Upper lobe of left lung (tissue), 6 donors: ENCODE data around the gene MARCKS. TPM values are rescaled to one million over a fixed set of nuclear protein-coding genes. Genes with fewer than 3 reads are reported as not detected.
A peak's percentile ranks its signal among the peaks of the same experiment; 100 is the strongest.

ENCODE experiments used
- ATAC-seq, 2 donors: fragments of 200-7000 bp; cut with Tn5 transposase; one replicate each; pipeline ENCODE4 v1.9.1; 2022; ENCODE audit warnings: mild to moderate bottlenecking in 2 of 2, moderate library complexity in 2 of 2; ENCODE audit not compliant: low FRiP score in 2 of 2
- DNase-seq, 2 donors: peaks; one replicate each; pipeline ENCODE4 v3.0.0-alpha.2; 2019 to 2020
- H3K27ac ChIP-seq, 4 donors: fragments of 200-600 bp; sonication (generic); one replicate each; pipeline ENCODE4 v1.5.1; 2016 to 2019
- H3K27me3 ChIP-seq, 4 donors: fragments of 200-600 bp; sonication (generic); one replicate each; pipeline ENCODE4 v1.5.1; 2017 to 2019
- H3K36me3 ChIP-seq, 4 donors: fragments of 200-600 bp; sonication (generic); one replicate each; pipeline ENCODE4 v1.5.1; 2016 to 2019
- H3K4me1 ChIP-seq, 4 donors: fragments of 200-600 bp; sonication (generic); one replicate each; pipeline ENCODE4 v1.5.1; 2018 to 2019
- H3K4me3 ChIP-seq, 4 donors: fragments of 200-600 bp; sonication (generic); one replicate each; pipeline ENCODE4 v1.5.1; 2017 to 2019; ENCODE audit warnings: mild to moderate bottlenecking in 2 of 4, moderate library complexity in 1 of 4
- H3K9me3 ChIP-seq, 4 donors: fragments of 200-600 bp; sonication (generic); one replicate each; pipeline ENCODE4 v1.5.1; 2018 to 2019
- CTCF ChIP-seq, 6 experiments: fragments of 450-650 bp in 4 of 6; fragments of 200-600 bp in 2 of 6; sonication (generic) in 2 of 6; IDR thresholded peaks; one replicate each; pipeline ENCODE4 v1.5.1; 2016 to 2019; ENCODE audit warnings: antibody characterized with exemption in 6 of 6
- EP300 ChIP-seq, 4 donors: sonication (generic); formaldehyde crosslinking; IDR thresholded peaks; one replicate each; pipeline ENCODE4 v1.5.1; 2017; ENCODE audit warnings: antibody characterized with exemption in 4 of 4, control low read depth in 2 of 4
- POLR2A ChIP-seq, 4 donors: fragments of 450-650 bp; IDR thresholded peaks; one replicate each; pipeline ENCODE4 v1.5.1; 2016 to 2017; ENCODE audit warnings: antibody characterized with exemption in 4 of 4, mild to moderate bottlenecking in 2 of 4
- POLR2AphosphoS5 ChIP-seq, 2 donors: sonication (generic); formaldehyde crosslinking; IDR thresholded peaks; one replicate each; pipeline ENCODE4 v1.5.1; 2017; ENCODE audit warnings: antibody characterized with exemption in 2 of 2
- WGBS, 2 donors: methylation state at CpG; one replicate each; pipeline ENCODE4 v1.1.5; 2017 to 2018; 5-methylcytosine and 5-hydroxymethylcytosine counted together
- total RNA-seq, 6 donors: library from RNA; depleted of rRNA in 4 of 6; stranded (reverse); fragments of >200 nt in 4 of 6; gene quantifications; one replicate each; pipeline versions ENCODE4 v1.1.0 to v1.2.1, GENCODE V29; 2016 to 2021
- donor health status: DM: no; HTN: no; CAD: no; lungs with moderate emphysema.
- donor health status: DM: no; HTN: yes; CAD: no; lungs with severe emphysema.

The MARCKS gene
- total RNA-seq, 6 donors from 2014 or later, result 26.3 to 85.8 (median 42.2) TPM

- Histone ChIP-seq H3K27ac (no peak overlapping the region), H3K36me3 (no peaks in the 10 kb centered on the region), H3K27me3 (no peaks in the 10 kb centered on the region), H3K9me3 (no peaks in the 10 kb centered on the region), H3K4me3 (no peak overlapping the region), H3K4me1 (peaks cover 0 to 4% (median 0%) of the 10 kb centered on the region in 4 donors)
- DNase-seq (peak; percentile 23 to 58), ATAC-seq (peak in 1 of 2 donors; percentile 59)
- WGBS, 2 donors, result 49% methylated on average over 2 to 5 of the region's 5 CpGs
- no peak for TF ChIP-seq CTCF (IDR thresholded peaks at IDR 0.05)
- no peak for TF ChIP-seq EP300 (IDR thresholded peaks at IDR 0.05)
- TF ChIP-seq POLR2AphosphoS5 (IDR thresholded peaks at IDR 0.05), result no peak
- TF ChIP-seq POLR2A (IDR thresholded peaks at IDR 0.05), result no peak
These were observed 31.4 kb upstream of the MARCKS start for GRCh38 chr6:113825781-113826180.

- 65 to 76% methylated on average over 4 of the region's 4 CpGs for WGBS, 2 donors
- Histone ChIP-seq H3K36me3 (no peaks in the 10 kb centered on the region), H3K27me3 (no peaks in the 10 kb centered on the region), H3K27ac (no peak overlapping the region), H3K4me1 (peaks cover 0 to 4% (median 0%) of the 10 kb centered on the region in 4 donors), H3K9me3 (no peaks in the 10 kb centered on the region), H3K4me3 (no peak overlapping the region)
- ATAC-seq (no peak), DNase-seq (no peak)
- no peak for TF ChIP-seq EP300 (IDR thresholded peaks at IDR 0.05)
- no peak for TF ChIP-seq POLR2AphosphoS5 (IDR thresholded peaks at IDR 0.05)
- no peak for TF ChIP-seq CTCF (IDR thresholded peaks at IDR 0.05)
- TF ChIP-seq POLR2A (IDR thresholded peaks at IDR 0.05), result no peak
These were observed 28.0 kb upstream of the MARCKS start for GRCh38 chr6:113828984-113829695.

GRCh38 chr6:113829696-113830045 lies 27.5 kb upstream of the MARCKS start:
- no peak for TF ChIP-seq CTCF (IDR thresholded peaks at IDR 0.05)
- TF ChIP-seq EP300 (IDR thresholded peaks at IDR 0.05), result no peak
- no peak for TF ChIP-seq POLR2AphosphoS5 (IDR thresholded peaks at IDR 0.05)
- Histone ChIP-seq H3K4me1 (peaks cover 0 to 4% (median 0%) of the 10 kb centered on the region in 4 donors), H3K27ac (no peak overlapping the region), H3K36me3 (no peaks in the 10 kb centered on the region), H3K9me3 (no peaks in the 10 kb centered on the region), H3K27me3 (no peaks in the 10 kb centered on the region), H3K4me3 (no peak overlapping the region)
- ATAC-seq (no peak), DNase-seq (no peak)
- 35 to 58% methylated on average over 1 of the region's 1 CpG for WGBS, 2 donors

GRCh38 chr6:113830140-113830539 lies 27.0 kb upstream of the MARCKS start:
- 80 to 88% methylated on average over 2 of the region's 2 CpGs for WGBS, 2 donors
- H3K27me3 ChIP-seq, result no peaks in the 10 kb centered on the region
- H3K4me1 ChIP-seq, result peaks cover 0 to 4% (median 0%) of the 10 kb centered on the region in 4 donors
- no peak overlapping the region for H3K27ac ChIP-seq
- H3K9me3 ChIP-seq, result no peaks in the 10 kb centered on the region
- H3K36me3 ChIP-seq, result no peaks in the 10 kb centered on the region
- no peak for DNase-seq
- H3K4me3 ChIP-seq, result no peak overlapping the region
- TF ChIP-seq EP300 (IDR thresholded peaks at IDR 0.05) (no peak), CTCF (IDR thresholded peaks at IDR 0.05) (no peak), POLR2AphosphoS5 (IDR thresholded peaks at IDR 0.05) (no peak), POLR2A (IDR thresholded peaks at IDR 0.05) (no peak)
- ATAC-seq, result no peak

- Histone ChIP-seq H3K4me1 (no peaks in the 10 kb centered on the region), H3K9me3 (no peaks in the 10 kb centered on the region), H3K4me3 (no peak overlapping the region), H3K27me3 (no peaks in the 10 kb centered on the region), H3K36me3 (no peaks in the 10 kb centered on the region), H3K27ac (no peak overlapping the region)
- ATAC-seq (peak in 1 of 2 donors; percentile 79), DNase-seq (no peak)
- TF ChIP-seq POLR2A (IDR thresholded peaks at IDR 0.05), result no peak
- TF ChIP-seq CTCF (IDR thresholded peaks at IDR 0.05), result no peak
- TF ChIP-seq POLR2AphosphoS5 (IDR thresholded peaks at IDR 0.05), result no peak
- TF ChIP-seq EP300 (IDR thresholded peaks at IDR 0.05), result no peak
- 78 to 85% methylated on average over 2 of the region's 2 CpGs for WGBS, 2 donors
These were observed 23.6 kb upstream of the MARCKS start for GRCh38 chr6:113833537-113833936.
